ENCODE measurements around the gene RANBP1. TPM values are rescaled to one million over a fixed set of nuclear protein-coding genes. Genes with fewer than 3 reads are reported as not detected.

Gene RANBP1
- polyA plus RNA-seq, 1 donor from 2014 or later = 110 TPM

GRCh38 chr22:20109411-20110358 lies 6.2 kb upstream of the RANBP1 start:
- H3K36me3 Mint-ChIP-seq = no peaks in the 10 kb centered on the region
- H3K27me3 Mint-ChIP-seq = no peaks in the 10 kb centered on the region
- peaks cover 0 to 10% (median 2%) of the 10 kb centered on the region in 3 donors for H3K4me1 Mint-ChIP-seq
- no peak overlapping the region for H3K27ac Mint-ChIP-seq
- no peaks in the 10 kb centered on the region for H3K9me3 Mint-ChIP-seq
- H3K4me3 Mint-ChIP-seq = no peak overlapping the region

DNA sequence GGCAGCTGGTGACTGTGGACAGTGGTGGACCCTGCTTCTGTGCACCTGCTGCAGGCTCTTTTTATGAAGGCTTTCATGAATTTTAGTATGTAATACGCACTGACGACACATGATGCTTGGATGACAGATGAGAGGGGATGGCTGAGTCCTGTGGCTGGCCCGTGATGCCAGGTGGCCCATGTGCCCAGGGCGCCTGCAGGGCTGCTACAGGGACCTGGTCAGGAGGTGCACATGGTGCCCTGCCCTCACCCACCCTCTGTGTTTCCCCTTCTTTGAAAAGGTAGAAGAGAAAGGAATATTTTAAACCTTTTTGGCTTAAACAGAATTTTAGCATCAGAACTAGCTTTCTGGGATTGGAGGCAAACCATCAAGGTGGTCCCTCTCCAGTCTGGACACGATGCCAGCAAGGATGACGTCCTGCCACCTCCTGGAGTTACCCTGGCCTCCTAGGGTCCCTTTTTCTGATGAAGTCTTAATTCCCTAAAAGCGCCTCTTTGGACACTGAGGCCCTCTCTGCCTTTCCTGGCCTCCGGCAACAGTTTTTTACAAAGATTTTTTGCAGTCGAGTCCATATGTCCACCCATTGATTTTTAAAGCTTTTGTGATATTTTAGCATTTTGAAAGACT lies 5.4 kb upstream of the RANBP1 start:
- Mint-ChIP-seq H3K4me3 (peak overlapping the region in 1 of 4 donors; percentile 58), H3K27me3 (no peaks in the 10 kb centered on the region), H3K9me3 (no peaks in the 10 kb centered on the region), H3K27ac (peak overlapping the region in 1 of 3 donors; percentile 88), H3K4me1 (peaks cover 0 to 12% (median 5%) of the 10 kb centered on the region in 3 donors), H3K36me3 (no peaks in the 10 kb centered on the region)

DNA sequence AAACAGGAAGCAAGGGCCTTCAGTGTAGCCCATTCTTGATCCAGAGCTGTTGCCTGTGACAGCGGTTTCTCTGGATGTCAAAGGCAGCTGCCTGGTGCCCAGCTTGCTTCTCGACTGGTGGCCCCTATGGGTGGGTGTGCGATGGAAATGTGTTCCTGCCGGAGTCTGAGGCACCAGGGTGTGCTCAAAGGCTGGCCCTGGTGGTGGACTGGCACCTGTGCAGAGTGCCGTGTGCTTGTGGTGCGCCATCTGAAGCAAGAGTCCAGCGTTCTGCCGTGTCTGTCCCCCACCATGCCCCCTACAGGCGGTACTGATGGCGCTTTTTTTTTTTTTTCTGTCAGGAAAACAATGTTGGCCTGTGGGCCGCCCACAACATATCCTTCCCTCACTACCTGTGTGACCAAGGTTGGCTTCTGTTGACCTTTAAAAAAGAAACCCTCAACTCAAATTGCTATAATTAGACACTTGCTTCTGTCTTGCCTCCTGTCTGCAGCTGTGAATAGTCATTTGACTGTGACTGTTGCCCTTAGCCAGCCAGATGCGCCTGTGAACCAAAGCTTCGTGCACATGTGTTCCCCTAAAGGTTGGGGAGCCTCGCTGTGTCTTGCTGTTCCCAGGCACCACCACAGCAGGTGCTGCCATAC lies 4.7 kb upstream of the RANBP1 start:
- Mint-ChIP-seq H3K9me3 (no peaks in the 10 kb centered on the region), H3K27ac (peak overlapping the region in 1 of 3 donors; percentile 88), H3K36me3 (no peaks in the 10 kb centered on the region), H3K4me3 (peak overlapping the region in 1 of 4 donors; percentile 58), H3K4me1 (peaks cover 0 to 12% (median 5%) of the 10 kb centered on the region in 3 donors), H3K27me3 (no peaks in the 10 kb centered on the region)

- Mint-ChIP-seq H3K27ac (peak overlapping the region; percentile 47 to 88 (median 76)), H3K27me3 (no peaks in the 10 kb centered on the region), H3K9me3 (no peaks in the 10 kb centered on the region), H3K4me3 (peak overlapping the region in 2 of 4 donors; percentile 58 to 67), H3K36me3 (no peaks in the 10 kb centered on the region), H3K4me1 (peaks cover 0 to 14% (median 7%) of the 10 kb centered on the region in 3 donors)
These were observed 3.9 kb upstream of the RANBP1 start for GRCh38 chr22:20111689-20112622.

GRCh38 chr22:20112623-20113511 lies 3.0 kb upstream of the RANBP1 start:
- H3K4me1 Mint-ChIP-seq = peaks cover 0 to 12% (median 7%) of the 10 kb centered on the region in 3 donors
- H3K36me3 Mint-ChIP-seq = no peaks in the 10 kb centered on the region
- H3K27me3 Mint-ChIP-seq = no peaks in the 10 kb centered on the region
- no peaks in the 10 kb centered on the region for H3K9me3 Mint-ChIP-seq
- peak overlapping the region in 1 of 3 donors; percentile 88 for H3K27ac Mint-ChIP-seq
- no peak overlapping the region for H3K4me3 Mint-ChIP-seq

DNA sequence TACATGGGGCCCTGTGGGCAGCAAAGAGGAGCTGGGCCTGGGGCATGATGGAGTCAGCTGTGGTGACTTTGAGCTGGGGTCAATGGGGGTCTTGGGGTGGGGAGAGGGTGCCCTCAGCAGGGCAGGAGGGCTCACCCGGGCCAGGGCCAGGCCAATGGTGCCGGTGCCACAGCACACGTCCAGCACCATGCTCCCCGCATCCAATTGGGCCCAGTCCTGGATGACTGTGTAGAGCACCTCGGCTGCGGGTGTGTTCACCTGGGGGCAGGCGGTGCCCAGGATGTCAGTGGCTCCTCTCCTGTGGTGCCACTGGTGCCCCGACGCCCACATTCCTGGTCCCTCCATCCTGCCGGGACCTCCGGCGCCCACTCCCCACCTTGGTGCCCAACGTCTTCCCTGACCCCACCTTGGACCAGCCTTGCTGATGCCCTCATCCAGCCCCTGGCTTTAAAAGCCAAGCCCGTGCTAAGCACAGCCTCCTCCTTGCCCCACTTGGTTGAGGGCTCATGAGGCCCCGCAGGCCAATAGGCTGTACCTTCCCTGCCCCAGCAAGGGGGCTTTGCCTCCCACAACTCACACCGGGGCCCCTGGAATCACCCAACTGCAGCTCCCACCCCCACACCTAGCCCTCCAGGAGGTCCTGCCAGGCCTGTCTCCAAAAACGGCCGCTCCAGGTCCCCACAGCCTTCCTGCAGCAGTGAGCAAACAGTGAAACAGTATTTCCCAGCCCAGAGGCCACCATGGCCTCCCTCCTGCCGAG lies 2.2 kb upstream of the RANBP1 start:
- Mint-ChIP-seq H3K9me3 (no peaks in the 10 kb centered on the region), H3K27me3 (no peaks in the 10 kb centered on the region), H3K4me1 (peaks cover 0 to 14% (median 14%) of the 10 kb centered on the region in 3 donors), H3K27ac (no peak overlapping the region), H3K4me3 (peak overlapping the region in 2 of 4 donors; percentile 37 to 71), H3K36me3 (no peaks in the 10 kb centered on the region)

- no peaks in the 10 kb centered on the region for H3K27me3 Mint-ChIP-seq
- H3K27ac Mint-ChIP-seq = peak overlapping the region in 1 of 3 donors; percentile 53
- no peaks in the 10 kb centered on the region for H3K36me3 Mint-ChIP-seq
- H3K4me1 Mint-ChIP-seq = peaks cover 0 to 20% (median 16%) of the 10 kb centered on the region in 3 donors
- H3K9me3 Mint-ChIP-seq = no peaks in the 10 kb centered on the region
- H3K4me3 Mint-ChIP-seq = peak overlapping the region in 3 of 4 donors; percentile 55 to 71 (median 63)
These were observed 1.1 kb upstream of the RANBP1 start for GRCh38 chr22:20114506-20115475.

- H3K27ac Mint-ChIP-seq = peak overlapping the region; percentile 79 to 97 (median 91)
- peaks cover 0 to 17% (median 16%) of the 10 kb centered on the region in 3 donors for H3K4me1 Mint-ChIP-seq
- H3K9me3 Mint-ChIP-seq = no peaks in the 10 kb centered on the region
- no peaks in the 10 kb centered on the region for H3K27me3 Mint-ChIP-seq
- peak overlapping the region; percentile 90 to 96 (median 92) for H3K4me3 Mint-ChIP-seq
- H3K36me3 Mint-ChIP-seq = no peaks in the 10 kb centered on the region
These were observed 559 bp downstream of the RANBP1 start for GRCh38 chr22:20116376-20116950.

DNA sequence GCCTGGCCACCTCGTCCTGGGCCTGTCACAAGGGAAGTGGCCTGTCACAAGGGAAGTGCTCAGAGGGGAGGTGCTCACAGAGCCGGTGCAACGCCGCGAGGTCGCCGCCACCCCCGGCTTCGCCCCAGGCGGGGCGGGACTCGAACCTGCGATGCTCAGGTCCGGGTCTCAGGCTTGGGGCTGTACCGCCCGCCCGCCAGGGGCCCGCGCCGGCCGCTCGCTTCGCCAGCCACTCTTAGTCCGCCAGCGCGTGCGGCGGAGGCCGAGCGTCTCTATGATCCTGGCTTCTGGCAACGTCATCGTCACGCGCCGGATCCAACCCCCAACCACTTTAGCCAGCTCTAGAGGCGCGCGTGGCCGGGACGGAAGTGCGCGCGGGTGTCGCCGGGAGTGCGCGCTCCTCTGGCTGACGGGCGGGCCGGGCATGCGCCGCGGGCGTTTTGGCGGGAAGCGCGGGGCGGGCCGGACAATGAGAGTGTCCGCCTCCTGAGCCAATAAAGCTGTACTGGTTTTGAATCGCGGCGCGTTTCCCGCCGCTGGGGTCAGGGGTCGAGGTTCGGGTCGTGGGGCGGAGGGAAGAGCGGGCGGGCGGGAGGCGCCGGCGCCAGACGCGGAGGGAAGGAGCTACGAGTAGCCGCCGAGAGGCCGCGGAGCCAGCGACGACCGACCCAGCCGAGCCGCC lies 1.2 kb downstream of the RANBP1 start, which contains the start of gene TRMT2A:
Gene TRMT2A (minus strand): TSS at position 276 of the 682 bp plus-strand sequence. CDS start 320 bp downstream, outside the sequence.
- Mint-ChIP-seq H3K4me3 (peak within 1 kb of the TSS; percentile 90 to 96 (median 92)), H3K4me1 (peaks cover 0 to 15% (median 14%) of the 10 kb centered on the region in 3 donors), H3K9me3 (no peaks in the 10 kb centered on the region), H3K36me3 (no peaks in the 10 kb centered on the region), H3K27me3 (no peaks in the 10 kb centered on the region), H3K27ac (peak within 1 kb of the TSS; percentile 79 to 97 (median 91))

- no peaks in the 10 kb centered on the region for H3K27me3 Mint-ChIP-seq
- peak overlapping the region; percentile 79 to 91 (median 89) for H3K27ac Mint-ChIP-seq
- peaks cover 0 to 17% (median 15%) of the 10 kb centered on the region in 3 donors for H3K4me1 Mint-ChIP-seq
- peak overlapping the region; percentile 90 to 92 (median 90) for H3K4me3 Mint-ChIP-seq
- H3K9me3 Mint-ChIP-seq = no peaks in the 10 kb centered on the region
- H3K36me3 Mint-ChIP-seq = no peaks in the 10 kb centered on the region
These were observed 1.9 kb downstream of the RANBP1 start for GRCh38 chr22:20117633-20118299.

Data from IgD-negative memory B cell (primary cell).